Activated T-cell treated with anti-CD3 and anti-CD28 coated beads, Interleukin-2, amount 50 U/mL, for 24 hours (primary cell): ENCODE measurements around the gene KIAA0930.

Experiments used
- DNase-seq: peaks from one replicate; pipeline ENCODE4 v3.0.0-alpha.2; 2020
- H3K27ac Mint-ChIP-seq: 2 replicates; pipeline ENCODE4 v1.8.0; 2020; ENCODE audit warnings: mild to moderate bottlenecking, mixed read lengths
- H3K27me3 Mint-ChIP-seq: 2 replicates; pipeline ENCODE4 v1.8.0; 2020; ENCODE audit warnings: mixed read lengths
- H3K36me3 Mint-ChIP-seq: 2 replicates; pipeline ENCODE4 v1.8.0; 2020; ENCODE audit warnings: low read depth, mixed read lengths
- H3K4me1 Mint-ChIP-seq: 2 replicates; pipeline ENCODE4 v1.8.0; 2020; ENCODE audit warnings: low read depth, mixed read lengths
- H3K4me3 Mint-ChIP-seq: 2 replicates; pipeline ENCODE4 v1.8.0; 2020; ENCODE audit warnings: mild to moderate bottlenecking, moderate library complexity, mixed read lengths
- H3K9me3 Mint-ChIP-seq: 2 replicates; pipeline ENCODE4 v1.8.0; 2020; ENCODE audit warnings: mixed read lengths

The KIAA0930 gene

DNA sequence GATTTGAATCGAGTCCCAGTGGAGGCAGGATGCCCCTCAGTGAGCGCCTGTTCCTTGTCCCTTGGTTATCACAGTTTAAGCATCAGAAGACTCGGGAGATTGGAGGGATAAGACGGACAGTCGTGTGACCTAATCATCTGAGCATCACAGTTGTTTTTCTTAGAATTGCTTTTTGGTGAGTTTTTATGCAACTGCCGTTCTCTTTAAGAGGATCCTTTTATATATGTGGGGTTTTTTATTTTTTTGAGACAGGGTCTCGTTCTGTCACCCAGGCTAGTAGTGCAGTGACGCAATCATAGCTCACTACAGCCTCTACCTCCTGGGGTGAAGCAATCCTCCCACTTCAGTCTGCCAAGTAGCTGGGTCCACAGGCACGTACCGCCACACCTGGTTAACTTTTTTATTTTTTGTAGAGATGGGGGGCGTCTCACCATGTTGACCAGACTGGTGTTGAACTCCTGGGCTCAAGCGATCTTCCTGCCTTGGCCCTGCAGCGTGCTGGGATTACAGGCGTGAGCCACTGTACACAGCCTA lies 60.5 kb downstream of the KIAA0930 start:
- Mint-ChIP-seq H3K4me3 (no peak overlapping the region), H3K4me1 (peaks cover 64% of the 10 kb centered on the region), H3K27me3 (no peaks in the 10 kb centered on the region), H3K9me3 (no peaks in the 10 kb centered on the region), H3K36me3 (peaks cover 99% of the 10 kb centered on the region), H3K27ac (peak overlapping the region; percentile 85)
- DNase-seq = no peak

DNA sequence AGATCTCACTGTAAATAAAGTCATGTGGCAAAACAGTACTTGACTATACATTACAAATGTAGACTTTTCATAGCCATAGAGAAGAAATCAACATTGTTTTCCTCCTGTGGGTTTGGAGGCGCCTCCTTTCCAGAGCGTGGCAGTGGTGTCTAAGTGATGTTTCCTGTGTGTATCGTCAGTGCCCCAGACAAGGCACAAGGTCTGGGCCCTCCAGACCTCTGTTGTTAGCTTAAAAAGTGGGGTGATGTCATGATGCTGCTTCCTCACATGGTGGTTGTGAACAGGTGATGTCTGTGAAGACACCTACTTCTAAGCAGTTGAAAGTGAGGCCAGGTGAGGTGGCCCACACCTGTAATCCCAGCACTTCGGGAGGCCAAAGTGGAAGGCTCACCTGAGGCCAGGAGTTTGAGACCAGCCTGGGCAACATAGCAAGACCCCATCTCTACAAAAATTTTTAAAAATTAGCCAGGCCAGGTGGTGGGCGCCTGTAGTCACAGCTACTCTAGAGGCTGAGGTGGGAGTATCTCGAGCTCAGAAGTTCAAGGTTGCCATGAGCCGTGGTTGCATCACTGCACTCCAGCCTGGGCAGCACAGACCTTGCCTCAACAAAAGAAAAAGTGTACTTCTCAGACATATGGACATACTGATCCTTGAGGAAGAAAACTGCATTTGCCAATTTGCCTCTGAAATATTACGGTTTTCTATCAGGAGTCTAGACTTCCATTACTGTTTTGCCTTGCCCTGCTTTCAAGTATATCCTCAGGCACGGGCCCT lies 61.2 kb downstream of the KIAA0930 start:
- peaks cover 65% of the 10 kb centered on the region for H3K4me1 Mint-ChIP-seq
- peaks cover 99% of the 10 kb centered on the region for H3K36me3 Mint-ChIP-seq
- H3K27me3 Mint-ChIP-seq = no peaks in the 10 kb centered on the region
- H3K4me3 Mint-ChIP-seq = no peak overlapping the region
- H3K27ac Mint-ChIP-seq = peak overlapping the region; percentile 85
- DNase-seq = no peak
- no peaks in the 10 kb centered on the region for H3K9me3 Mint-ChIP-seq

DNA sequence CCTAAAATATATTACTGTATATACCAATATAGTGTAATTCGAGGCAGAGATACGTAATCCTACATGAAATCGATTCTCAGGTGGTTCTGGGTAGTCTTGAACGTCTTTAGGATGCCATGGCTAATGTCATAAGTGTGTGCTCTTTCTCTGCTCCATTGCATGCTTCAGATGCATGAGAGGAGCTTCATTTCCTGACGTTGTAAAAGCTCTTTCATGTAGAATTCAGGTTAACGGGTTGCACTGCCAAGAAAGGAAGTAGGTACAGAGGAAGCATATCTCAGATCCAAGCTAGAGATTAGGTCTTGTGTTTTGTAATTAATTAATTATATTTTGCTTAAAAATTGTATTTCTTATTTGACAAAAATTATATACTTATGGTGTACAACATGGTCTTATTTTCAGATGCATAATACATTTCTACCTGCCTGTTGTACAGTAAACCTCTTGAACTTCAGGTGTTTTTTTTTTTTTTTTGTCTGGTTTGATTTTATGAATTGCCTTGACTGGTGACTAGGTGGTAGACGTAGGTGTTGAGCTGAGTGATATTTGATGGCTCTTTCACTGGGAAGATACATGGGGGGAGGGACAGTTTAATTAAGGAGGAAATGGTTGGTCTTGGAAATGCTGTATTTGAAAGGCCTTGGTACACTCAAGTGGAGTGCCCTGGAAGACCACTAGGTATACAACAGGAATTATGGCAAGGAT lies 67.7 kb downstream of the KIAA0930 start:
- H3K36me3 Mint-ChIP-seq = peaks cover 98% of the 10 kb centered on the region
- H3K27ac Mint-ChIP-seq = peak overlapping the region; percentile 86
- peaks cover 85% of the 10 kb centered on the region for H3K4me1 Mint-ChIP-seq
- H3K9me3 Mint-ChIP-seq = no peaks in the 10 kb centered on the region
- H3K4me3 Mint-ChIP-seq = peak overlapping the region; percentile 6
- H3K27me3 Mint-ChIP-seq = no peaks in the 10 kb centered on the region
- no peak for DNase-seq

DNA sequence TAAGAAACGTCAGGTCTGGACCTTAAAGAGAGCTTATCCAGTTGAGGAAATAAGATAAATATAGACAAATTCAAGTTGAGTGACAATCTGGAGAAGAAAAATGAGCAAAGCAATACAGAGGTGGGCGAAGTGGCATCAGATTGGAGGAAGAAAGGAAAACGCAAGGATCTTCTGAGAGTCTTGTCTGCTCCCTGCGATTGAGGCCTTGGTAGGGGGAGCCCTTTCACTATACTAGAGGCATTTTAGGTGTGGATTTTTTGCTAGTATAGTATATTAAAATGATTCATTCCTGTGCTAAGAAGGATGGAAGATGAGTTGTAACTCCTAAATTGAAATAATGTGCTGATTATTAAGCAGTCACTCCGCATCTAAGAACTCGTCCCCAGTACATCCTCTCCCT lies 68.9 kb downstream of the KIAA0930 start:
- Mint-ChIP-seq H3K36me3 (peaks cover 95% of the 10 kb centered on the region), H3K9me3 (no peaks in the 10 kb centered on the region), H3K4me1 (peaks cover 86% of the 10 kb centered on the region), H3K27me3 (no peaks in the 10 kb centered on the region), H3K4me3 (peak overlapping the region; percentile 46), H3K27ac (peak overlapping the region; percentile 47)
- no peak for DNase-seq

DNA sequence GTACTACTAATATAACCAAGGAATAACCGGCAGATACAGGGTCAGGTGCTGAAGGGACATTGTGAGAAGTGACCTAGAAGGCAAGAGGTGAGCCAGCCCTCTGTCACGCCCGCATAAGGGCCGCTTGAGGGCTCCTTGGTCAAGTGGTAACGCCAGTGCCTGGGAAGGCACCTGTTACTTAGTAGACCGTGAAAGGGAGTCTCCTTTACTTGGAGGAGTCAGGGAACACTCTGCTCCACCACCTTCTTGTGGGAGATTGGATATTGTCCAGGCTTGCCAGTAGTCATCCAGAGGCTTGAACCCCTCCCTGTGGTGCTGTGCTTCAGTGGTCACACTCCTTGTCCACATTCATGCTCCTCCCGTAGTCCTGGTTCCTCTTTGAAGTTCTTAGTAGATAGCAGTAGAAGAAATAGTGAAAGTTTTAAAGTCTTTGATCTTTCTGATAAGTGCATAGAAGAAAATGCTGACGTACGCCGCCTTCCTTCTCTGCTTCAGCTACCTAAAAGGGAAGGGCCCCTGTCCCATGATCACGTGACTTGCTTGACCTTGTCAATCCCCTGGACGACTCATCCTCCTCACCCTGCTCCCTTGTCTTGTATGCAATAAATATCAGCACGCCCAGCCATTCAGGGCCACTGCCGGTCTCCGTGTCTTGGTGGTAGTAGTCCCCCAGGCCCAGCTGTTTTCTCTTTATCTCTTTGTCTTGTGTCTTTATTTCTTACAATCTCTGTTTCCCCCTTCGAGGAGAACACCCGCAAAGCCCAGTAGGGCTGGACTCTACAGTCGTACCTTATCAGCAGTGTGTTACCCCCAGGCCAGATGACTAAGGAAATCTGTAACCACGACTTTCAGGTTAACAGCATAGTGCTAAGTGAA lies 70.9 kb downstream of the KIAA0930 start:
- Mint-ChIP-seq H3K9me3 (no peaks in the 10 kb centered on the region), H3K4me1 (peaks cover 83% of the 10 kb centered on the region), H3K27me3 (no peaks in the 10 kb centered on the region), H3K27ac (peak overlapping the region; percentile 90), H3K36me3 (peaks cover 93% of the 10 kb centered on the region), H3K4me3 (peak overlapping the region; percentile 58)
- peak; percentile 49 for DNase-seq

DNA sequence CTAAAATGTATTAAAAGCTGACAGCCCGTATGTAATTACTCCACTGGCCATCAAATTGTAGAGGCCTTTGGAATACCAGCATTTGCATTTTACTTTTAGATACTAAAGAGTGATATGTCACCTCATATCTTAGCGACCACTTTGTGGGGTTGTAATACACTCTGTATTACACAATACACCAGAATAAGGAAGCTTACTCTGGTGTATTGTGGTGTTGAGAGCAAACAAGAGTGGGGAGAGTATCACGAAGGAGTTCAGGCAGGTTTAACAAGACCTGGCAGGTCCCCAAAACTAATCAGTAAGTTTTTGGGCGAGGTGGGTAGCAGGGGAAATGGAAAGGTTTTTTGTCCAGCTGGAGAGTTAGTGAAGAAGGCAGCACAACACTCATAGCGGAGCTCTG lies 73.8 kb downstream of the KIAA0930 start:
- Mint-ChIP-seq H3K4me3 (peak overlapping the region; percentile 26), H3K4me1 (peaks cover 63% of the 10 kb centered on the region), H3K36me3 (peaks cover 83% of the 10 kb centered on the region), H3K9me3 (no peaks in the 10 kb centered on the region), H3K27me3 (no peaks in the 10 kb centered on the region), H3K27ac (peak overlapping the region; percentile 83)
- no peak for DNase-seq

DNA sequence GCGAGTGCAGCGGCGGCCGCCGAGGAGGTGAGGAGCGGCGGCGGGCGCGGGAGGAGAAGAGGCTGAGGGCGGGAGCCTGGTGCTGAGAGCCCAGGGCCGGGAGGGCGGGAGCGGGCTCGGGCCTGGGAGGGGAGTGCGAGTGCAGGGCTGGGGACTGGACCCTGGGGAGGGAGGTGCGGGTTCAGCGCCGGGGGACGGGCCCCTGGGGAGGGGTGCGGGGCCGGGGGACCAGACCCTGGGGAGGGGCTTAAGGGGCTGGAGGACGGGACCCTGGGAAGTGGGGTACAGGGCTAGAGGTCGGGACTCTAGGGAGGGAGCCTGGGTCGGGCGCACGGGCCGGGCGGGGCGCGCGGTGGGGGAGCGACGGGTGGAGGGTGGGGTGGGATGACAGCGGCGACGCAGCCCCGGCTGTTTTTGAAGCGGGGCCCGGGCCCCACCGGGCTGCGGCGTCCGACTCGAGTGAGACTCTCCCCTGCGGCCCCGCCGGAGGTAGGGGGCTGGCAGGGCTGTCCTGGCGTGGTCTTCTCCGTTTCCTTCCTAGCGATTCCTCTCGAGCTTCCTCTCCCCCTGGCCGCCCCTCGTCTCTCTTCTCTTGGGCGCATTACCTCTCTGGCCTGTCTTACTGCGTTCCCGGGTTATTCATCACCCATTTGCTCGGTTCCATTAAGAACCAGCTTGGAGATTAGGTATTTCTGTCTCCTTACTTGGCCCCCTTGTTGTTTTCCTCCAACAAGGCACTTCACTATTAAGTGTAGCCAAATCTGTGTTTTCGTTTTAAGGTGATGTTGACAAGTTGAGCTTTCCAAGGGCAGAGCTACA lies 76.2 kb downstream of the KIAA0930 start:
- peak overlapping the region; percentile 97 for H3K4me3 Mint-ChIP-seq
- no peak for DNase-seq
- H3K4me1 Mint-ChIP-seq = peaks cover 60% of the 10 kb centered on the region
- no peaks in the 10 kb centered on the region for H3K27me3 Mint-ChIP-seq
- peaks cover 73% of the 10 kb centered on the region for H3K36me3 Mint-ChIP-seq
- H3K27ac Mint-ChIP-seq = peak overlapping the region; percentile 96
- no peaks in the 10 kb centered on the region for H3K9me3 Mint-ChIP-seq

DNA sequence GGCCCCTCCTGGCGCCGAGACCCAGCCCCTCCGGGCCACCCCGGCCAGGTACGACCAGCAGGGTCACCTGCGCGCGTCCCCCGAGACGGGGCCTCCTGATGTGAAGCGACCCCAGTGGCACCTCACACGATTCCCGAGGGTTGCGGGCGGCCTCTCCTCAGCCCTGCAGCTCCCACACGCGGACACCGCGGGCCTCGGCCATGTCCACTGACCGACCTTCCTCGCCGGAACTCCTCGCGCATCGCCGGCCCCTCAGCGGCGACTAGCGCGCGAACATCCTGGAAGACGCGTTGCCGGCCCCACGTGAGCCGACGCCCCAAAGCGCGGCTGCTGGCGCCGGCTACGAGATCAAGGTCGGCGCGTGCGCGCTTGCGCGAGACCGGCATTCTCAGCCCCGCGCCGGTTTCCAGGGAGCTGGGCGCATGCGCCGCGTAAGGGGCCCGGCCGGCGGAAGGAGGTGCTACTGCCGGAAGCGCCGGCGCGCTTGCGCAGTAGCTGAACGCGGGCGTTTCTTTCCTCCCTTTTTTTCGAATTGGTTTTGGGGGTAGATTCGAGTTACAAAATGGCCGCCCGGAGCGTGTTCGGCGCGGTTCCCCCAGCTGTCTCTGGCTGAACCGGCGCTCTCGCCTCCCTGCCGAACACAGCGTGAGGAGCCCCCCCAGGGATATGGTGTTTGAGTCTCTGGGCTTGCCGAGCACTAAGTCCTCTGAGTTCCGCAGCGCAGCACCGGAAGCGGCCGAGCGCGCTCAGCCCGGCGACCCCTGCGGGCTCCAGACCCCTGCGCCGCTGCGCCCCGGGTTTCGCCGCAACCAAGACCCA lies 77.0 kb downstream of the KIAA0930 start, which contains the start of gene NUP50:
Gene NUP50, plus strand, starts transcription at position 475 of the 819 bp plus-strand sequence. CDS start 4,253 bp downstream, outside the sequence.
- Mint-ChIP-seq H3K36me3 (peaks cover 65% of the 10 kb centered on the region), H3K9me3 (no peaks in the 10 kb centered on the region), H3K4me3 (peak within 1 kb of the TSS; percentile 97), H3K27ac (peak within 1 kb of the TSS; percentile 96), H3K27me3 (no peaks in the 10 kb centered on the region), H3K4me1 (peaks cover 56% of the 10 kb centered on the region)
- DNase-seq = peak; percentile 96

DNA sequence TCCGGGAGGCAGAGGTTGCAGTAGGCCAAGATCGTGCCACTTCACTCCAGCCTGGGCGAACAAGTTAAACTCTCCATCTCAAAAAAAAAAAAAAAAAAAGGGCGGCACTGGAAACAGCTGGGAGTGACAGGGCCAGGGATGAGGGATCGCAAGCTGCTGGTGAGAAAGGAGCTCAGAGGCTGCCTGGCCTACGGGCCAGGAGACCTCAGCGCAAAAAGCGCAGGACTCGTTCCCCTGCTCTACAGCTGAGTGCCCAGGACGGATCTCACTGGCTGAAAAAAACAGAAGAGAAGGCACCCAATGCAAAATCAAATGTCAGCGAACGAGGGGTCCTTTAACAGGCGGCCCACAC lies 77.6 kb downstream of the KIAA0930 start:
- H3K27ac Mint-ChIP-seq = peak overlapping the region; percentile 96
- peaks cover 65% of the 10 kb centered on the region for H3K36me3 Mint-ChIP-seq
- H3K4me3 Mint-ChIP-seq = peak overlapping the region; percentile 97
- no peaks in the 10 kb centered on the region for H3K9me3 Mint-ChIP-seq
- H3K27me3 Mint-ChIP-seq = no peaks in the 10 kb centered on the region
- no peak for DNase-seq
- H3K4me1 Mint-ChIP-seq = peaks cover 53% of the 10 kb centered on the region

DNA sequence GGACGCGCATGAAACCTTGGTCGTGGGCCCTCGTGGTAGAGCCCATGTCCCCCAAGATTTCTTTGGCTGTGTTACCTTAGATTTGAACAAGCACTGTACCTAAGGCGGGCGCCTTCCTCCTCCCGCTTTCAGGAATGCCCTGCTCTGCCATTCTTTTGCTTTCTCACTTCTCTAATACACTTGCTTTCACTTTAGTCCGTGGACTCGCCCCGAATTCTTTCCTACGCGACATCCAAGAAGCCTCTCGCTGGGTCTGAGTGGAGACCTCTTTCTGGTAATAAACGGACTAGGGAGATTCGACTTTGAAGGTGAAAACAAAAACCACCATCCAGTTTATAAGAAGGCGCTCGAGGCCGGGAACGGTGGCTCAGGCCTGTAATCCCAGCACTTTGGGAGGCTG lies 78.2 kb downstream of the KIAA0930 start:
- Mint-ChIP-seq H3K27me3 (no peaks in the 10 kb centered on the region), H3K9me3 (no peaks in the 10 kb centered on the region), H3K36me3 (peaks cover 69% of the 10 kb centered on the region), H3K4me3 (peak overlapping the region; percentile 97), H3K4me1 (peaks cover 53% of the 10 kb centered on the region), H3K27ac (peak overlapping the region; percentile 96)
- DNase-seq = no peak

DNA sequence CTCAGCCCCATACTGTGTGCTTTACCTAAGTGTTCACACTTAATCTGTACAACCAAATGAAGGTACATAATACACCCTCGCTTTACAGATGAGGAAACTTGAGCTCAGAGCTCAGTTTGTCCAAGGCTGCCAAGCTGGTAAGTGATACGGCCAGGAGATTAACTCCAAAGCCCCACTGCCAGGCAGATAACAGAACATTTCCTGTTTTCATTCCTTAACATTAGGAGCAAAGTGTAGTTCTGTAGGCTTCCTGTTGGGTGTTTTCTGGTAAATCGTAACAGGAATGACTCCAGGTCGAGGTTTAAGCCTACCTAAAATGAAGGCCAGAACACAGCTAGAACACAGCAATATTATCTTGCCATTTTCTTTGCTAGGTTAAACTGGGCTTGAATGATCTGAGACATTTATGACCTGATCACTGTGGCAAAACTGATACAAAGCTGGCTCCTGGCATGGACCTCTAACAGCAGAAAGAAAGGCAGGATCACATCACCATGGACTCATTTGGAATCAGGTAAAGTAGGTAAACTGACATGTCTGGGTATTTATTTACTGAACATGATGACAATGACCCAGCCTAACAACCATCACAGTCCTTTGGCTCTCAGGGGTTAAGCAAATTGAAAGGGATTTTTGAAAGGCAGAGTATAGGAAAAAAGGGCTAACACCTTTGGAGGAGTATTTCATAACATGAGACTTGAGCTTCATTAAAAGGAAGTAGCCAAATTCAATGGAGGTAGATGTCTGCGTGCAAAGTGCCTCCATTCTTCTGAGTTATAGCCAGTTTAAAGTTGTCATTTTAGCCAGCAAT lies 80.8 kb downstream of the KIAA0930 start:
- Mint-ChIP-seq H3K27ac (no peak overlapping the region), H3K4me3 (no peak overlapping the region), H3K4me1 (peaks cover 32% of the 10 kb centered on the region), H3K36me3 (peaks cover 71% of the 10 kb centered on the region), H3K9me3 (no peaks in the 10 kb centered on the region), H3K27me3 (no peaks in the 10 kb centered on the region)
- DNase-seq = no peak

DNA sequence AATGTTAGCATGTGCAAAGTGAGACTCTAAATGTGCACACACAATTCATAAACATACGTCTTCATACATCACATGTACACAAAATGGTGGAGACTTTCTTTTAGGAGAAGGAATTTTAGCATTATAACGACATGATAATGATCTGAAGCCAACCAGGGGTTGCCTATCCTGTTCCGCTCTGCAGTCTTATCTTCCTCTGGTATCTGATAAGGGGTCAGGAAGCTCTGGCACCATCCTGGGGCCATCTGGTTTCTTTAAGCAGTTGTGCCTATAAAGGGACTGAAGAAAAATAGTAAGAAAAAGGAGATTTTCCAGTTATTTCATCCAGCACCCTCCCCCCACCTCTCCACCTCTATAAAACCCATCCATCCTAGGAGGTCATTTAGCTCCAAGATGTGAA lies 82.8 kb downstream of the KIAA0930 start:
- H3K27ac Mint-ChIP-seq = no peak overlapping the region
- peaks cover 32% of the 10 kb centered on the region for H3K4me1 Mint-ChIP-seq
- no peaks in the 10 kb centered on the region for H3K27me3 Mint-ChIP-seq
- DNase-seq = no peak
- peaks cover 79% of the 10 kb centered on the region for H3K36me3 Mint-ChIP-seq
- no peaks in the 10 kb centered on the region for H3K9me3 Mint-ChIP-seq
- H3K4me3 Mint-ChIP-seq = no peak overlapping the region
